B cell (primary cell): ENCODE measurements around the gene CASKIN1.

ENCODE experiments used
- EZH2 ChIP-seq: IDR thresholded peaks from 2 replicates; pipeline ENCODE4 v1.6.1; 2012; ENCODE audit warnings: borderline replicate concordance, low read depth, mild to moderate bottlenecking, moderate library complexity, low read length; ENCODE audit not compliant: insufficient read depth, poor library complexity, severe bottlenecking
- TF ChIP-seq, protein P1 (sequence below): fragments of 200-600 bp; IDR thresholded peaks from one replicate; pipeline ENCODE4 v1.8.0; 2022; ENCODE audit warnings: antibody characterized with exemption, mild to moderate bottlenecking

DNA sequence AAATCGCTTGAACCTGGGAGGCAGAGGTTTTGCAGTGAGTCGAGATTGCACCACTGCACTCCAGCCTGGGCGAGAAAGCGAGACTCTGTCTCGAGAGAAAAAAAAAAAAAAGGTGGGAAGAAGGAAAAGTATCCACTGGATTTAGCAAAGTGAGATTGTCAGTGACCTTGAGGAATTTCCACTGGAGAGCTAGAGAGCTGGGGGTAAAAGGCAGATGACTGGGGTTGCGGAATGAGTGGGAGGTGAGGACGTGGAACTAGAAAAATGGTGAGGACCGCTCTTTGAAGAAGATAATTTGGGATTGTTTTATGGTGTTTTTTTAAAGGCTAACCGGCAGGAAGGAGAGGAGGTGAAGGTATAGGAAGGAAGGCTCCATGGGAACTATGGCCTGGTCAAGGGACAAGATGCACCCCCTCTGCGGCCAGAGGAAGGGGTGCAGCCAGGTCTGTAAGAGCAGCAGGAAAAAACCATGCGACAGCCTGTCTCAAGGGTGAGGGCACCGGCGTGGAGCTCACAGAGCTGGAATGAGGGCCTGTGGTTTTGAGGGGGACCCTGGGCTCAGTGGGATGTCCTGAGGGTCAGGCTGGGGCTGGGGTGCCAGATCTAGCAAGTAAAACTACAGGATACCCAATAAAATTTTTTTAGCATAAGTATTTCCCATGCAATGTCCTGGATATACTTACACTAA lies 8.2 kb upstream of the CASKIN1 start:
- TF ChIP-seq, protein P1, sequence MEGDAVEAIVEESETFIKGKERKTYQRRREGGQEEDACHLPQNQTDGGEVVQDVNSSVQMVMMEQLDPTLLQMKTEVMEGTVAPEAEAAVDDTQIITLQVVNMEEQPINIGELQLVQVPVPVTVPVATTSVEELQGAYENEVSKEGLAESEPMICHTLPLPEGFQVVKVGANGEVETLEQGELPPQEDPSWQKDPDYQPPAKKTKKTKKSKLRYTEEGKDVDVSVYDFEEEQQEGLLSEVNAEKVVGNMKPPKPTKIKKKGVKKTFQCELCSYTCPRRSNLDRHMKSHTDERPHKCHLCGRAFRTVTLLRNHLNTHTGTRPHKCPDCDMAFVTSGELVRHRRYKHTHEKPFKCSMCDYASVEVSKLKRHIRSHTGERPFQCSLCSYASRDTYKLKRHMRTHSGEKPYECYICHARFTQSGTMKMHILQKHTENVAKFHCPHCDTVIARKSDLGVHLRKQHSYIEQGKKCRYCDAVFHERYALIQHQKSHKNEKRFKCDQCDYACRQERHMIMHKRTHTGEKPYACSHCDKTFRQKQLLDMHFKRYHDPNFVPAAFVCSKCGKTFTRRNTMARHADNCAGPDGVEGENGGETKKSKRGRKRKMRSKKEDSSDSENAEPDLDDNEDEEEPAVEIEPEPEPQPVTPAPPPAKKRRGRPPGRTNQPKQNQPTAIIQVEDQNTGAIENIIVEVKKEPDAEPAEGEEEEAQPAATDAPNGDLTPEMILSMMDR = no peak
- TF ChIP-seq EZH2 = no peak
